Endodermal cell (in vitro differentiated cells): ENCODE measurements around the gene ABR. TPM values are rescaled to one million over a fixed set of nuclear protein-coding genes. Genes with fewer than 3 reads are reported as not detected.

Source experiments
- DNase-seq: peaks from one replicate; pipeline ENCODE4 v3.0.0-alpha.2; 2017
- H3K27ac ChIP-seq: 2 replicates; pipeline ENCODE4 v1.5.1; 2013; ENCODE audit warnings: mild to moderate bottlenecking, low read depth, low read length, moderate library complexity
- H3K27me3 ChIP-seq: 2 replicates; pipeline ENCODE4 v1.6.1; 2013; ENCODE audit warnings: mild to moderate bottlenecking, low read length, moderate library complexity; ENCODE audit not compliant: insufficient read depth, control insufficient read depth, poor library complexity, severe bottlenecking
- H3K36me3 ChIP-seq: 2 replicates; pipeline ENCODE4 v1.7.0; 2013; ENCODE audit warnings: mild to moderate bottlenecking, low read length, moderate library complexity; ENCODE audit not compliant: control insufficient read depth, insufficient read depth
- H3K4me1 ChIP-seq: one replicate; pipeline ENCODE4 v1.7.0; 2013; ENCODE audit warnings: low read length; ENCODE audit not compliant: control insufficient read depth, insufficient read depth
- H3K4me3 ChIP-seq: 2 replicates; pipeline ENCODE4 v1.5.1; 2013; ENCODE audit warnings: mild to moderate bottlenecking, low read length, moderate library complexity
- H3K9ac ChIP-seq: 2 replicates; pipeline ENCODE4 v1.6.1; 2013; ENCODE audit warnings: mild to moderate bottlenecking, low read length, moderate library complexity; ENCODE audit not compliant: poor library complexity, severe bottlenecking; ENCODE audit errors: extremely low read depth
- H3K9me3 ChIP-seq: 2 replicates; pipeline ENCODE4 v1.6.1; 2013; ENCODE audit warnings: mild to moderate bottlenecking, low read length, moderate library complexity; ENCODE audit not compliant: control insufficient read depth
- H3K27ac Mint-ChIP-seq: 2 replicates; pipeline ENCODE4 v1.8.0; 2020; ENCODE audit warnings: mixed read lengths
- H3K27me3 Mint-ChIP-seq: 2 replicates; pipeline ENCODE4 v1.8.0; 2021; ENCODE audit warnings: mild to moderate bottlenecking, mixed read lengths; ENCODE audit not compliant: insufficient read depth
- H3K36me3 Mint-ChIP-seq: 2 replicates; pipeline ENCODE4 v1.8.0; 2020; ENCODE audit warnings: low read depth, mixed read lengths
- H3K4me1 Mint-ChIP-seq: 2 replicates; pipeline ENCODE4 v1.8.0; 2020; ENCODE audit warnings: mixed read lengths
- H3K4me3 Mint-ChIP-seq: 2 replicates; pipeline ENCODE4 v1.8.0; 2020; ENCODE audit warnings: mild to moderate bottlenecking, moderate library complexity, mixed read lengths
- H3K9me3 Mint-ChIP-seq: 2 replicates; pipeline ENCODE4 v1.8.0; 2020; ENCODE audit warnings: mild to moderate bottlenecking, mixed read lengths
- CTCF ChIP-seq: fragments of 200-600 bp; sonication (generic); conservative IDR thresholded peaks from 2 replicates; pipeline ENCODE4 v1.5.0; 2021; ENCODE audit warnings: antibody characterized with exemption, mild to moderate bottlenecking
- WGBS, 2 experiments: methylation state at CpG; one replicate each; pipeline versions ENCODE4 v1.1.5 to v1.1.7; 2013; ENCODE audit warnings: missing lambda C conversion rate in 2 of 2, mixed read lengths in 1 of 2; ENCODE audit not compliant: insufficient coverage in 1 of 2, insufficient read length in 1 of 2; 5-methylcytosine and 5-hydroxymethylcytosine counted together
- total RNA-seq, 2 donors: library from RNA; stranded (reverse); fragmentation: NEBNext Ultra II Directional in 1 of 2; extraction: Animal tissue kit (Norgen Biotek cat#: 25700) in 1 of 2; gene quantifications; 2 replicates in 1 of 2; 3 replicates in 1 of 2; pipeline ENCODE4 v1.2.1, GENCODE V29; 2021

The ABR gene
- total RNA-seq, 2 donors from 2014 or later, result 51.1 to 58.7 TPM

DNA sequence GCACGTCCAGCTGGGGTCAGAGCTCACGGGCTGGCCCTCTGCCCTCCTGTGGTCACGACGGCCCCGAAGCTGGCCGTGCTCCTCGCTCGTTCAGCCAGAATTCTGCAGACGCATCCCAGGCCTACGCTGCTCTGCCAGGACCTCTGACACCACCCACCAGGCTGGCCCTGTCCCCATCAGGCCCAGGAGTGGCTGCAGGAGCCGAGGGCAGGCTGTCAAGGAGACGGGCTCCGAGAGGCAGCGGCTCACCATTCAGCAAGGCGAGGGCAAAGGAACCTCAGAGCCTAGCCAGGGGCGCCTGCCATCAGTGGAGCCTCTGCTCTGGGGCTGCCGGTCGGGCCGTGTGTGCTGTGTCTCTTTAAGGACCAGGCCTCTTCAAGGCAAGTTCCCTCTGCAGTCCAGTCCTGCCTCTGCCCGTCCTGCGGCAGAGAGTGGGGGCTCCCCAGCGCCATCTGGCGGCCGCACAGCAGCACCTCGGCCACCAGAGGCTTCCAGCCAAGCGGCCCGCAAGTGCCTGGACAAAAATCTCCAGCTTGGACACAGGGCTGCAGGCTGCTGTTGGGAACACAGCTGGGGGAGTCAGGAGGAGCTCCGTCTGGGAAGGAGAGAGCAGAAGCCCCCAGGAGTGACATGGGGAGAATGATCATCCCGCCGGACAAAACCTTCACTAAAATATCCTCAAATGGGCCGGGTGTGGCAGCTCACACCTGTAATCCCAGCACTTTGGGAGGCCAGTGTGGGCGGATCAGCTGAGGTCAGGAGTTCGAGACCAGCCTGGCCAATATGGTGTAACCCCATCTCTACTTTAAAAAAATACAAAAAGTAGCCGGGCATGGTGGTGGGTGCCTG is 7.4 kb upstream of the ABR start:
- Mint-ChIP-seq H3K4me1 (no peaks in the 10 kb centered on the region), H3K4me3 (no peak overlapping the region), H3K9me3 (no peaks in the 10 kb centered on the region), H3K27ac (no peak overlapping the region), H3K36me3 (no peaks in the 10 kb centered on the region), H3K27me3 (peaks cover 19% of the 10 kb centered on the region)
- peaks cover 8% of the 10 kb centered on the region for H3K27me3 ChIP-seq
- H3K27ac ChIP-seq, result no peak overlapping the region
- WGBS, 2 experiments, result 41 to 49% methylated on average over 21 to 33 of the region's 34 CpGs
- peak; percentile 99 for TF ChIP-seq CTCF
- no peak overlapping the region for H3K9ac ChIP-seq
- H3K4me1 ChIP-seq, result no peaks in the 10 kb centered on the region
- no peaks in the 10 kb centered on the region for H3K9me3 ChIP-seq
- no peak overlapping the region for H3K4me3 ChIP-seq
- no peaks in the 10 kb centered on the region for H3K36me3 ChIP-seq
- DNase-seq, result peak; percentile 97

DNA sequence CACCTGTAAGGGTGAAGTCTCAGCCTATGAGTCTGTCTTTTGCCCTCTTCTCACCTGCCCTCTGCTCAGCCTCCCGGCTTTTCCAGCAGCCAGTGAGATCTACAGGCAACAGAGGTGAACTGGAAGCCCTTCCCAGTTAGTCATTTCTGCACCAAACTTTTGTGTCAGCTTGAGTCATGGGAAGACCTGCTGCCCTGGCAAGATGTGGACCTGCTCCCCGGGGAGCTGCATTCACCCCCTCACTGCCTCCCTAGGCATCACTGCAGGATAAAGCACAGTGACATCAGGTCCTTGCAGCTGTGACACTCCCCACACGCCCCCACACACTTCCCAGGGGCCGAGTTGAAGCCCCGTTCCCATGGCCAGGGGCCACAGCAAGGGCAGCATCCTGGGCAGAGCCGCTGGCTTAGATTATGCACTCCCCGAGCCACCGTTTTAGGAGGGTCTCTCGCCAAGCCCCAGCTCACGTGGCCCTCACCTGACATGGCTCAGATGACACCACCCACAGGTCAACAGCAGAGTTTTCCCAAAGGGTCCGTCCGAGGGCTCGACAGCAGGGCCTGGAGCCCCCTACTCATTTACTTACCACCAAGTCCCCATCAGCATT is 6.5 kb upstream of the ABR start:
- no peaks in the 10 kb centered on the region for H3K4me1 ChIP-seq
- H3K9me3 Mint-ChIP-seq, result no peaks in the 10 kb centered on the region
- no peak overlapping the region for H3K27ac Mint-ChIP-seq
- no peak overlapping the region for H3K4me3 Mint-ChIP-seq
- no peak overlapping the region for H3K4me3 ChIP-seq
- no peak overlapping the region for H3K9ac ChIP-seq
- H3K27me3 ChIP-seq, result peaks cover 17% of the 10 kb centered on the region
- H3K36me3 Mint-ChIP-seq, result no peaks in the 10 kb centered on the region
- 85 to 92% methylated on average over 10 to 13 of the region's 13 CpGs for WGBS, 2 experiments
- no peak for DNase-seq
- H3K27me3 Mint-ChIP-seq, result peaks cover 26% of the 10 kb centered on the region
- no peak overlapping the region for H3K27ac ChIP-seq
- H3K4me1 Mint-ChIP-seq, result no peaks in the 10 kb centered on the region
- no peaks in the 10 kb centered on the region for H3K36me3 ChIP-seq
- no peaks in the 10 kb centered on the region for H3K9me3 ChIP-seq
- TF ChIP-seq CTCF, result no peak

DNA sequence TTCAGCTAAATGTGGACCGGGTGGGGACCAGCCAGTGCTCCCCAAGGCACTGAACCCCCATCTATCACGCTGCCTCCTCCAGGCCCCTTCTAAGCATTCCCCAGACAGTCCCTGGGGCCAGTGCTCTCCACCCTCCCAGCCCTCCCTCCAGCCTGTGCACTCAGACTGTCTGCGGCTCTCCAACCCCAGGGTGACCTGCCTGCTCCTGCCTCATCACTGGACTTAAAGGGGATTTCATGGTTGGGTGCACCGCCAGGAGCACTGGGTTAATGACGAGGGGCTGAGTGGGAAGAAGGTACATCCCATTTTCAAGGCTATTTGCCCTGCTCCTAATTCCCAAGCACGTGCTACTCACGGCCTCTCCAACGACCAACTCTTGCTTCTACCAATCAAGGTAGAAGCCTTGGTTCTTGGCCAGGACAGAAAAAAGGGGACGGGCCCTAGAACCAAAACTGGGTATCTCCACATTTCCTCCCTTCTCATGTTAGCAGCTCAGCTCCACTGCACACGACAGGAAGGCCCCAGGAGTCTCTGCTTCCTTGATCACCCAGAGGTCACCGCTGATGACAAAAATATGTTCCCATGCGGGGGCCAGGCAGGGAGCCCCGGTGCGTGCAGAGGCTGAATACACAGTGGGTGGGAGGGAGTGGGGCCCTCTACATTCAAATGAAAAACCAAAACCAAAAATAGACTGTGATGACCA is 3.5 kb upstream of the ABR start:
- Mint-ChIP-seq H3K4me3 (no peak overlapping the region), H3K36me3 (no peaks in the 10 kb centered on the region), H3K27ac (no peak overlapping the region), H3K9me3 (no peaks in the 10 kb centered on the region), H3K4me1 (no peaks in the 10 kb centered on the region), H3K27me3 (peaks cover 35% of the 10 kb centered on the region)
- no peak for TF ChIP-seq CTCF
- Histone ChIP-seq H3K9me3 (no peaks in the 10 kb centered on the region), H3K4me1 (no peaks in the 10 kb centered on the region), H3K9ac (no peak overlapping the region), H3K27me3 (peaks cover 30% of the 10 kb centered on the region), H3K36me3 (no peaks in the 10 kb centered on the region), H3K4me3 (no peak overlapping the region), H3K27ac (no peak overlapping the region)
- 81 to 87% methylated on average over 8 to 14 of the region's 14 CpGs for WGBS, 2 experiments
- no peak for DNase-seq
